H9 (cell line): ENCODE measurements around the gene EML5. TPM values are rescaled to one million over a fixed set of nuclear protein-coding genes. Genes with fewer than 3 reads are reported as not detected.

Experiments used
- DNase-seq: peaks from one replicate; pipeline ENCODE4 v3.0.0-alpha.2; 2017
- H2AFZ ChIP-seq: one replicate; pipeline ENCODE4 v1.6.1; 2013; ENCODE audit warnings: mild to moderate bottlenecking, low read length, control low read depth, moderate library complexity
- H2AK5ac ChIP-seq: 2 replicates; pipeline ENCODE4 v1.6.1; 2013; ENCODE audit warnings: low read length, control low read depth, mixed read lengths; ENCODE audit not compliant: insufficient read length
- H2BK120ac ChIP-seq: one replicate; pipeline ENCODE4 v1.6.1; 2013; ENCODE audit warnings: low read depth, mild to moderate bottlenecking, low read length, control low read depth, inconsistent platforms; ENCODE audit not compliant: poor library complexity, severe bottlenecking
- H2BK12ac ChIP-seq: 2 replicates; pipeline ENCODE4 v1.6.1; 2013; ENCODE audit warnings: low read length, control low read depth, mixed read lengths, low read depth; ENCODE audit not compliant: insufficient read length
- H2BK15ac ChIP-seq: 2 replicates; pipeline ENCODE4 v1.6.1; 2013; ENCODE audit warnings: low read depth, low read length, control low read depth
- H2BK20ac ChIP-seq: one replicate; pipeline ENCODE4 v1.6.1; 2013; ENCODE audit warnings: low read depth, mild to moderate bottlenecking, low read length, control low read depth, inconsistent platforms; ENCODE audit not compliant: poor library complexity, severe bottlenecking
- H2BK5ac ChIP-seq: 2 replicates; pipeline ENCODE4 v1.6.1; 2013; ENCODE audit warnings: low read length, control low read depth, mixed read lengths; ENCODE audit not compliant: insufficient read length
- H3K14ac ChIP-seq: 2 replicates; pipeline ENCODE4 v1.6.1; 2013; ENCODE audit warnings: low read length, control low read depth; ENCODE audit not compliant: insufficient read depth
- H3K18ac ChIP-seq: 2 replicates; pipeline ENCODE4 v1.6.1; 2013; ENCODE audit warnings: low read depth, mild to moderate bottlenecking, mixed read lengths, low read length, control low read depth; ENCODE audit not compliant: insufficient read length
- H3K23ac ChIP-seq: 2 replicates; pipeline ENCODE4 v1.6.1; 2013; ENCODE audit warnings: low read length, control low read depth, mixed read lengths, low read depth; ENCODE audit not compliant: insufficient read length
- H3K23me2 ChIP-seq: 2 replicates; pipeline ENCODE4 v1.6.1; 2013; ENCODE audit warnings: low read depth, mild to moderate bottlenecking, mixed read lengths, low read length, control low read depth; ENCODE audit not compliant: insufficient read length, poor library complexity, severe bottlenecking
- H3K27ac ChIP-seq: 2 replicates; pipeline ENCODE4 v1.5.1; 2013; ENCODE audit warnings: low read length, control low read depth, mixed read lengths, low read depth; ENCODE audit not compliant: insufficient read length
- H3K27me3 ChIP-seq: 2 replicates; pipeline ENCODE4 v1.6.1; 2013; ENCODE audit warnings: low read length, control low read depth, inconsistent platforms; ENCODE audit not compliant: insufficient read depth
- H3K4ac ChIP-seq: 2 replicates; pipeline ENCODE4 v1.6.1; 2013; ENCODE audit warnings: low read depth, mild to moderate bottlenecking, control low read depth, inconsistent platforms, low read length, moderate library complexity
- H3K4me1 ChIP-seq: 2 replicates; pipeline ENCODE4 v1.6.1; 2013; ENCODE audit warnings: low read length, control low read depth, inconsistent platforms; ENCODE audit not compliant: insufficient read depth
- H3K4me2 ChIP-seq: 2 replicates; pipeline ENCODE4 v1.6.1; 2013; ENCODE audit warnings: low read length, control low read depth, mixed read lengths; ENCODE audit not compliant: insufficient read length, insufficient read depth
- H3K56ac ChIP-seq: 2 replicates; pipeline ENCODE4 v1.6.1; 2013; ENCODE audit warnings: low read depth, mild to moderate bottlenecking, mixed read lengths, low read length, control low read depth; ENCODE audit not compliant: insufficient read length
- H3K79me1 ChIP-seq: 2 replicates; pipeline ENCODE4 v1.6.1; 2013; ENCODE audit warnings: low read depth, mild to moderate bottlenecking, moderate library complexity, low read length, control low read depth, inconsistent platforms; ENCODE audit not compliant: insufficient read depth, poor library complexity, severe bottlenecking
- H3K79me2 ChIP-seq: 2 replicates; pipeline ENCODE4 v1.6.1; 2013; ENCODE audit warnings: low read length, control low read depth, inconsistent platforms; ENCODE audit not compliant: insufficient read depth
- H3K9ac ChIP-seq: 2 replicates; pipeline ENCODE4 v1.6.1; 2013; ENCODE audit warnings: low read length, control low read depth, mixed read lengths; ENCODE audit not compliant: insufficient read length; ENCODE audit errors: extremely low read depth
- H3K9me3 ChIP-seq: one replicate; pipeline ENCODE4 v1.6.1; 2013; ENCODE audit warnings: low read depth, low read length, inconsistent platforms; ENCODE audit not compliant: control insufficient read depth
- H3T11ph ChIP-seq: one replicate; pipeline ENCODE4 v1.6.1; 2013; ENCODE audit warnings: mild to moderate bottlenecking, low read length, control low read depth, inconsistent platforms
- H4K20me1 ChIP-seq: one replicate; pipeline ENCODE4 v1.6.1; 2013; ENCODE audit not compliant: control insufficient read depth, insufficient read length, insufficient read depth
- H4K5ac ChIP-seq: 2 replicates; pipeline ENCODE4 v1.6.1; 2013; ENCODE audit warnings: low read depth, mild to moderate bottlenecking, mixed read lengths, low read length, control low read depth; ENCODE audit not compliant: insufficient read length
- H4K8ac ChIP-seq: replicated peaks from 2 replicates; pipeline ENCODE4 v1.6.1; 2013; ENCODE audit warnings: low read length, control low read depth, mixed read lengths, low read depth; ENCODE audit not compliant: insufficient read length
- H4K91ac ChIP-seq: 2 replicates; pipeline ENCODE4 v1.6.1; 2013; ENCODE audit warnings: low read depth, mild to moderate bottlenecking, moderate library complexity, mixed read lengths, low read length, control low read depth; ENCODE audit not compliant: insufficient read length
- H3K27ac Mint-ChIP-seq, 3 experiments: 2 replicates in 2 of 3; 3 replicates in 1 of 3; pipeline ENCODE4 v1.8.0; 2020 to 2021; ENCODE audit warnings: mixed read lengths in 3 of 3, mild to moderate bottlenecking in 1 of 3, moderate library complexity in 1 of 3
- H3K27me3 Mint-ChIP-seq: 2 replicates; pipeline ENCODE4 v1.8.0; 2021; ENCODE audit warnings: low read depth, mild to moderate bottlenecking, moderate library complexity, mixed read lengths
- H3K36me3 Mint-ChIP-seq, 3 experiments: 2 replicates in 2 of 3; 3 replicates in 1 of 3; pipeline ENCODE4 v1.8.0; 2020 to 2021; ENCODE audit warnings: low read depth in 3 of 3, mixed read lengths in 3 of 3; ENCODE audit not compliant: insufficient read depth in 1 of 3
- H3K4me1 Mint-ChIP-seq, 2 experiments: 2 replicates each; pipeline ENCODE4 v1.8.0; 2020; ENCODE audit warnings: mixed read lengths in 2 of 2
- H3K4me3 Mint-ChIP-seq, 2 experiments: 2 replicates in 1 of 2; 3 replicates in 1 of 2; pipeline ENCODE4 v1.8.0; 2020 to 2021; ENCODE audit warnings: mild to moderate bottlenecking in 2 of 2, mixed read lengths in 2 of 2, moderate library complexity in 1 of 2
- H3K9me3 Mint-ChIP-seq, 2 experiments: 2 replicates in 1 of 2; 3 replicates in 1 of 2; pipeline ENCODE4 v1.8.0; 2020; ENCODE audit warnings: mild to moderate bottlenecking in 2 of 2, mixed read lengths in 2 of 2, moderate library complexity in 1 of 2
- WGBS: extraction: QIAGEN DNeasy Blood & Tissue Kit; methylation state at CpG from one replicate; pipeline ENCODE4 v1.1.7; 2013; ENCODE audit warnings: missing lambda C conversion rate, low lambda C conversion rate, mixed read lengths; ENCODE audit not compliant: insufficient read length; ENCODE audit errors: extremely low coverage; 5-methylcytosine and 5-hydroxymethylcytosine counted together
- total RNA-seq: library from RNA; stranded (reverse); gene quantifications from 2 replicates; pipeline ENCODE4 v1.2.1, GENCODE V29; 2021
- TF ChIP-seq, protein P1 (sequence below): fragments of 200-600 bp; sonication (generic); conservative IDR thresholded peaks from 3 replicates; pipeline ENCODE4 v1.8.0; 2021; ENCODE audit warnings: antibody characterized with exemption, mild to moderate bottlenecking

EML5 gene
- total RNA-seq, 1 experiment from 2014 or later: 0.81 TPM

DNA sequence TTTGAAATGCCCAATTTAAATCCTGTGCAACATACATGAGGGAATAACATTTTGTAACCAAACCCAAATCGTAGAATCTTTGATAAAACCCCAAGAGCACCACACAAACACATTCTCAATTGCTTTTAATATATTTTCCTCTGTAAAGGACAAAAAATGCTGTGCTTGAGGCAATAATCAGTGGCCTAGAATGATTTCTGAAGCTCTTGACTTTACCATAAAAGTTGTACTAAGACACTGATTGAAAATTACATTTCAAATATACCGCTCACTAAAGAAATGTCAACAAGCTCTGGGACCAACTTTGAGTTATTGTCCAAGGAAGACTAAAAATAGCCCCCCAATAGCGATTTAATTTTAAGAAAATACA is 1.5 kb downstream of the EML5 start:
- no peak for DNase-seq
- Mint-ChIP-seq H3K4me3 (peak overlapping the region; percentile 67 to 88; a peak in 4 of 5 replicates), H3K27me3 (peaks cover 67% of the 10 kb centered on the region), H3K9me3 (no peaks in the 10 kb centered on the region; a peak in 1 of 5 replicates), H3K4me1 (peaks cover 4 to 7% of the 10 kb centered on the region in 2 experiments; a peak in 3 of 4 replicates), H3K36me3 (no peaks in the 10 kb centered on the region), H3K27ac (no peak overlapping the region)
- no peak overlapping the region for H3K27ac ChIP-seq
- H3K4ac ChIP-seq: no peak overlapping the region
- H2BK120ac ChIP-seq: no peak overlapping the region
- H2BK20ac ChIP-seq: no peak overlapping the region
- WGBS: no CpG with 5 or more reads among the region's 3 CpGs
- H3K4me2 ChIP-seq: peak overlapping the region; percentile 92
- no peak overlapping the region for H3K14ac ChIP-seq
- H3K79me2 ChIP-seq: no peaks in the 10 kb centered on the region
- no peaks in the 10 kb centered on the region for H3K4me1 ChIP-seq
- no peak overlapping the region for H2AK5ac ChIP-seq
- no peaks in the 10 kb centered on the region for H3K79me1 ChIP-seq
- H2BK5ac ChIP-seq: no peak overlapping the region
- no peak overlapping the region for H3K56ac ChIP-seq
- H4K91ac ChIP-seq: no peak overlapping the region
- no peak overlapping the region for H3T11ph ChIP-seq
- H3K9me3 ChIP-seq: no peaks in the 10 kb centered on the region
- H3K27me3 ChIP-seq: peaks cover 18% of the 10 kb centered on the region; the same call in 1 of the 2 replicates
- H4K8ac ChIP-seq: no peak overlapping the region
- H3K18ac ChIP-seq: no peak overlapping the region
- no peak overlapping the region for H2BK15ac ChIP-seq
- TF ChIP-seq, protein P1, sequence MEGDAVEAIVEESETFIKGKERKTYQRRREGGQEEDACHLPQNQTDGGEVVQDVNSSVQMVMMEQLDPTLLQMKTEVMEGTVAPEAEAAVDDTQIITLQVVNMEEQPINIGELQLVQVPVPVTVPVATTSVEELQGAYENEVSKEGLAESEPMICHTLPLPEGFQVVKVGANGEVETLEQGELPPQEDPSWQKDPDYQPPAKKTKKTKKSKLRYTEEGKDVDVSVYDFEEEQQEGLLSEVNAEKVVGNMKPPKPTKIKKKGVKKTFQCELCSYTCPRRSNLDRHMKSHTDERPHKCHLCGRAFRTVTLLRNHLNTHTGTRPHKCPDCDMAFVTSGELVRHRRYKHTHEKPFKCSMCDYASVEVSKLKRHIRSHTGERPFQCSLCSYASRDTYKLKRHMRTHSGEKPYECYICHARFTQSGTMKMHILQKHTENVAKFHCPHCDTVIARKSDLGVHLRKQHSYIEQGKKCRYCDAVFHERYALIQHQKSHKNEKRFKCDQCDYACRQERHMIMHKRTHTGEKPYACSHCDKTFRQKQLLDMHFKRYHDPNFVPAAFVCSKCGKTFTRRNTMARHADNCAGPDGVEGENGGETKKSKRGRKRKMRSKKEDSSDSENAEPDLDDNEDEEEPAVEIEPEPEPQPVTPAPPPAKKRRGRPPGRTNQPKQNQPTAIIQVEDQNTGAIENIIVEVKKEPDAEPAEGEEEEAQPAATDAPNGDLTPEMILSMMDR: no peak
- no peak overlapping the region for H2BK12ac ChIP-seq
- peaks cover 11% of the 10 kb centered on the region for H3K23me2 ChIP-seq
- no peak overlapping the region for H3K9ac ChIP-seq
- no peak overlapping the region for H2AFZ ChIP-seq
- H4K20me1 ChIP-seq: no peaks in the 10 kb centered on the region
- no peak overlapping the region for H3K23ac ChIP-seq
- no peak overlapping the region for H4K5ac ChIP-seq
